ENCODE data around the gene DENND2C.

DNA sequence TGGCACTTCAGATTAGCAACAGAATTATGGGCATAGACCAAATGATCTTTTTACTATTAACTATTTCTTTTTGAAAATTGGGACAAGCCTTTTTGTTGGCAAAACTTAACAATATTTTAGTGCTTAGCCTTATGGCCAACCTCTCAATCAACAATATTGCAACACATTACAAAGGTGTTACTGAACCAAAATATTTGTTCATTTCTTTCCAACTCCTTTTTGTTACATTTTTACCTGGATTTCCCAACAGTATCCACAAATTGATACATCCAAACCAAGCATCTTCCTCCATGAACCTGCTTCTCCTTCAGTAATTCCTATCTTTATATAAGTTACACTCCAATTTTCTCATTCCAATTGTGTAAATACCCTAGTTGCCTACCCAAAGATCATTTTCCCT, 27.0 kb upstream of the DENND2C start:
- TF ChIP-seq, protein P1, sequence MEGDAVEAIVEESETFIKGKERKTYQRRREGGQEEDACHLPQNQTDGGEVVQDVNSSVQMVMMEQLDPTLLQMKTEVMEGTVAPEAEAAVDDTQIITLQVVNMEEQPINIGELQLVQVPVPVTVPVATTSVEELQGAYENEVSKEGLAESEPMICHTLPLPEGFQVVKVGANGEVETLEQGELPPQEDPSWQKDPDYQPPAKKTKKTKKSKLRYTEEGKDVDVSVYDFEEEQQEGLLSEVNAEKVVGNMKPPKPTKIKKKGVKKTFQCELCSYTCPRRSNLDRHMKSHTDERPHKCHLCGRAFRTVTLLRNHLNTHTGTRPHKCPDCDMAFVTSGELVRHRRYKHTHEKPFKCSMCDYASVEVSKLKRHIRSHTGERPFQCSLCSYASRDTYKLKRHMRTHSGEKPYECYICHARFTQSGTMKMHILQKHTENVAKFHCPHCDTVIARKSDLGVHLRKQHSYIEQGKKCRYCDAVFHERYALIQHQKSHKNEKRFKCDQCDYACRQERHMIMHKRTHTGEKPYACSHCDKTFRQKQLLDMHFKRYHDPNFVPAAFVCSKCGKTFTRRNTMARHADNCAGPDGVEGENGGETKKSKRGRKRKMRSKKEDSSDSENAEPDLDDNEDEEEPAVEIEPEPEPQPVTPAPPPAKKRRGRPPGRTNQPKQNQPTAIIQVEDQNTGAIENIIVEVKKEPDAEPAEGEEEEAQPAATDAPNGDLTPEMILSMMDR (conservative IDR thresholded peaks at IDR 0.05): no peak
- no peak for TF ChIP-seq EZH2 (IDR thresholded peaks at IDR 0.05; ENCODE audit: low read depth)

All from PC-9 (cell line).